Measurements from ENCODE around the gene HRH1.
"Not testable (repeated sequence)": the region's sequence is repeated elsewhere in the genome, so short reads cannot be mapped to it uniquely, and the experiment has no call there.

Gene HRH1

GRCh38 chr3:11206316-11206715 lies 52.0 kb downstream of the HRH1 start:
- no peak for DNase-seq (ENCODE audit: low read depth in 2 of 2)

GRCh38 chr3:11206953-11207352 lies 52.7 kb downstream of the HRH1 start:
- DNase-seq (ENCODE audit: low read depth in 2 of 2) = no peak

GRCh38 chr3:11211531-11212298 lies 57.4 kb downstream of the HRH1 start:
- DNase-seq (ENCODE audit: low read depth in 2 of 2) = no peak

GRCh38 chr3:11212299-11212608 lies 58.0 kb downstream of the HRH1 start:
- DNase-seq (ENCODE audit: low read depth in 2 of 2) = no peak

GRCh38 chr3:11212784-11213183 lies 58.5 kb downstream of the HRH1 start:
- no peak for DNase-seq (ENCODE audit: low read depth in 2 of 2)

GRCh38 chr3:11213810-11214450 lies 59.6 kb downstream of the HRH1 start:
- no peak for DNase-seq (ENCODE audit: low read depth in 2 of 2)

GRCh38 chr3:11214451-11214978 lies 60.2 kb downstream of the HRH1 start:
- DNase-seq (ENCODE audit: low read depth in 2 of 2) = no peak

GRCh38 chr3:11217370-11217769 lies 63.1 kb downstream of the HRH1 start:
- DNase-seq (ENCODE audit: low read depth in 2 of 2) = not testable (repeated sequence)

- no peak for DNase-seq (ENCODE audit: low read depth in 2 of 2)
Measured at GRCh38 chr3:11220230-11220629, 65.9 kb downstream of the HRH1 start.

- no peak for DNase-seq (ENCODE audit: low read depth in 2 of 2)
Measured at GRCh38 chr3:11221818-11222415, 67.6 kb downstream of the HRH1 start.

GRCh38 chr3:11224010-11224409 lies 69.7 kb downstream of the HRH1 start:
- DNase-seq (ENCODE audit: low read depth in 2 of 2) = no peak

- DNase-seq (ENCODE audit: low read depth in 2 of 2) = no peak
Measured at GRCh38 chr3:11224870-11225229, 70.6 kb downstream of the HRH1 start.

GRCh38 chr3:11226042-11226370 lies 71.7 kb downstream of the HRH1 start:
- no peak for DNase-seq (ENCODE audit: low read depth in 2 of 2)

GRCh38 chr3:11228041-11228440 lies 73.7 kb downstream of the HRH1 start:
- no peak for DNase-seq (ENCODE audit: low read depth in 2 of 2)

- no peak for DNase-seq (ENCODE audit: low read depth in 2 of 2)
Measured at GRCh38 chr3:11230125-11230524, 75.8 kb downstream of the HRH1 start.

GRCh38 chr3:11230832-11231231 lies 76.5 kb downstream of the HRH1 start:
- no peak for DNase-seq (ENCODE audit: low read depth in 2 of 2)

GRCh38 chr3:11235385-11235784 lies 81.1 kb downstream of the HRH1 start:
- DNase-seq (ENCODE audit: low read depth in 2 of 2) = no peak

- DNase-seq (ENCODE audit: low read depth in 2 of 2) = peak; percentile 55 to 68
Measured at GRCh38 chr3:11236588-11237461, 82.5 kb downstream of the HRH1 start.

GRCh38 chr3:11238060-11238459 lies 83.8 kb downstream of the HRH1 start:
- DNase-seq (ENCODE audit: low read depth in 2 of 2) = no peak

- DNase-seq (ENCODE audit: low read depth in 2 of 2) = no peak
Measured at GRCh38 chr3:11238880-11239279, 84.6 kb downstream of the HRH1 start.

- DNase-seq (ENCODE audit: low read depth in 2 of 2) = no peak
Measured at GRCh38 chr3:11239796-11240195, 85.5 kb downstream of the HRH1 start.

- DNase-seq (ENCODE audit: low read depth in 2 of 2) = peak in 1 of 2 donors; percentile 15
Measured at GRCh38 chr3:11240496-11240895, 86.2 kb downstream of the HRH1 start.

Data from activated CD8-positive, alpha-beta memory T cell treated with anti-CD3 and anti-CD28 coated beads for 4 hours (primary cell).